ENCODE measurements around the gene CYREN. TPM values are rescaled to one million over a fixed set of nuclear protein-coding genes. Genes with fewer than 3 reads are reported as not detected.

Gene CYREN
- total and polyA plus RNA-seq, 4 donors: 22.4 to 50.2 (median 39.7) TPM

GRCh38 chr7:135121868-135122267, 48.6 kb downstream of the CYREN start:
- DNase-seq: no peak
- no peak overlapping the region for H3K4me3 ChIP-seq
- no peaks in the 10 kb centered on the region for H3K4me1 ChIP-seq (ENCODE audit: control insufficient read depth in 5 of 5, insufficient read depth in 5 of 5, low read length in 5 of 5)
- no peak for TF ChIP-seq CTCF (IDR thresholded peaks at IDR 0.05; ENCODE audit: control extremely low read depth, extremely low read depth)
- 80 to 93% methylated on average over 6 of the region's 6 CpGs for WGBS, 2 donors
- H3K9ac ChIP-seq (ENCODE audit: insufficient read depth in 1 of 2, low read length in 2 of 2): no peak overlapping the region
- H3K36me3 ChIP-seq (ENCODE audit: control insufficient read depth in 4 of 4, insufficient read depth in 4 of 4, low read length in 4 of 4): no peaks in the 10 kb centered on the region
- no peaks in the 10 kb centered on the region for H3K27me3 ChIP-seq (ENCODE audit: control insufficient read depth in 3 of 3, insufficient read depth in 3 of 3, low read length in 2 of 3)
- H3K9me3 ChIP-seq (ENCODE audit: control insufficient read depth in 4 of 4, insufficient read depth in 3 of 4, low read length in 3 of 4): peaks cover 0 to 5% (median 2%) of the 10 kb centered on the region in 4 donors
- ATAC-seq (ENCODE audit: insufficient read depth, low FRiP score): no peak
- H3K27ac ChIP-seq (ENCODE audit: low read depth in 1 of 2, low read length in 1 of 2): no peak overlapping the region

- Histone ChIP-seq H3K27ac (ENCODE audit: low read depth in 1 of 2, low read length in 1 of 2) (no peak overlapping the region), H3K36me3 (ENCODE audit: control insufficient read depth in 4 of 4, insufficient read depth in 4 of 4, low read length in 4 of 4) (no peaks in the 10 kb centered on the region), H3K4me3 (no peak overlapping the region), H3K9ac (ENCODE audit: insufficient read depth in 1 of 2, low read length in 2 of 2) (no peak overlapping the region), H3K4me1 (ENCODE audit: control insufficient read depth in 5 of 5, insufficient read depth in 5 of 5, low read length in 5 of 5) (no peaks in the 10 kb centered on the region), H3K9me3 (ENCODE audit: control insufficient read depth in 4 of 4, insufficient read depth in 3 of 4, low read length in 3 of 4) (peaks cover 0 to 5% (median 2%) of the 10 kb centered on the region in 4 donors), H3K27me3 (ENCODE audit: control insufficient read depth in 3 of 3, insufficient read depth in 3 of 3, low read length in 2 of 3) (no peaks in the 10 kb centered on the region)
- TF ChIP-seq CTCF (IDR thresholded peaks at IDR 0.05; ENCODE audit: control extremely low read depth, extremely low read depth): no peak
- DNase-seq (no peak), ATAC-seq (ENCODE audit: insufficient read depth, low FRiP score) (no peak)
- WGBS, 2 donors: 95 to 96% methylated on average over 1 of the region's 1 CpG
Observed at GRCh38 chr7:135117096-135117495, 53.4 kb downstream of the CYREN start.

Small RNA genes lying within 50 kb of the gene (small RNA-seq; reads per million reads assigned to genes)
- not detected for gene MIR6509 (ENCODE audit: low replicate concordance)

Other genes with a start within 250 kb of the CYREN start
- gene AGBL3, start 184.2 kb downstream of the CYREN start, total RNA-seq: 1 to 10 TPM; 3.6 to 5.2 TPM
- 1 to 10 TPM; 1.3 to 2.0 TPM for gene AGBL3, start 184.2 kb downstream of the CYREN start, polyA plus RNA-seq
- gene TMEM140, start 22.6 kb downstream of the CYREN start, total RNA-seq: 10 to 100 TPM; 16.1 to 19.7 TPM
- 10 to 100 TPM; 17.4 to 35.2 TPM for gene TMEM140, start 22.6 kb downstream of the CYREN start, polyA plus RNA-seq
- 10 to 100 TPM; 28.0 to 47.8 TPM for gene WDR91, start 40.8 kb upstream of the CYREN start, total RNA-seq
- gene WDR91, start 40.8 kb upstream of the CYREN start, polyA plus RNA-seq: 10 to 100 TPM; 11.3 to 15.1 TPM
- not detected for gene STRA8, start 63.1 kb upstream of the CYREN start, total RNA-seq
- not detected for gene STRA8, start 63.1 kb upstream of the CYREN start, polyA plus RNA-seq

Measured in lung (tissue), 13 donors.